GM19455 (cell line): ENCODE data around the gene HSD3B7.
"Not testable (repeated sequence)": the region's sequence is repeated elsewhere in the genome, so short reads cannot be mapped to it uniquely, and the experiment has no call there.

Experiments used
- ATAC-seq: cut with Tn5 transposase; IDR thresholded peaks from one replicate; pipeline ENCODE4 v1.9.1; 2021; ENCODE audit not compliant: unreplicated experiment

Gene HSD3B7

GRCh38 chr16:31017756-31018155 lies 32.7 kb downstream of the HSD3B7 start:
- not testable (repeated sequence) for ATAC-seq

DNA sequence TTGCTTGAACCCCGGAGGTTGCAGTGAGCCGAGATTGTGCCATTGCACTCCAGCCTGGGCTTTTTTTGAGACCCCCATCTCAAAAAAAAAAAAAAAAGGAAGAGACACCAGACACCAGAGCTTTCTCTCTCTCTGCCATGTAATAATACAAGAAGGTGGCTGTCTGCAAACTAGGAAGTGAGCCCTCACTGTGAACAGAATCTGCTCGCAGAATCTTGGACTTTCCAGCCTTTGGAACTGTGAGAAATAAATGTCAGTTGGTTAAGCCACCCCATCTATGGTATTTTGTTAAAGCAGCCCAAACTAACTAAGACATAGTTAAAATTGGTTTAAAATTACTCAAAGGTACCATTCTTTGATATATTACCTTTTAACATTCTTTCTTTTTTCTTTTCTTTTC lies 35.5 kb downstream of the HSD3B7 start:
- no peak for ATAC-seq

GRCh38 chr16:31022544-31023251 lies 37.7 kb downstream of the HSD3B7 start:
- no peak for ATAC-seq

- no peak for ATAC-seq
These were observed 38.2 kb downstream of the HSD3B7 start for GRCh38 chr16:31023252-31023602.

GRCh38 chr16:31023627-31024226 lies 38.7 kb downstream of the HSD3B7 start:
- no peak for ATAC-seq

- no peak for ATAC-seq
These were observed 40.3 kb downstream of the HSD3B7 start for GRCh38 chr16:31025339-31025738.

DNA sequence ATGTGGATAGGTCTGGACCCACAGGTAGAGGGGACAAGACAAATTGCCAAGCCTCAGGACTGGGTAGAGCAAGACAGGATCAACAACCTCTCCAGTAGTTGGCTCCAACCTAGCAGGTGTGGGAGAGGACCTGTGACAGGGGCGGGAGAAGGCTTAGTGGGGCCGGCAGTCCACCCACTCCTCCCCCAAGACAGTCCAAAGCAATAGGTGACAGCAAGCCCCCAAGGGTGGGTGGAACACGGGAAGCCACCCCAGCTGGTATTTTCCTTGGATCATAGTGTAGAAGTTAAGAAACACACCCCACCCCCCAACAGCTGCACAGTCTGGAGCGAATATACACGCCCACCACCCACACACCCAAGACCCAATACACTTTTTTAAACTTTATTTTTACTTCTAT lies 44.3 kb downstream of the HSD3B7 start:
- ATAC-seq = no peak

DNA sequence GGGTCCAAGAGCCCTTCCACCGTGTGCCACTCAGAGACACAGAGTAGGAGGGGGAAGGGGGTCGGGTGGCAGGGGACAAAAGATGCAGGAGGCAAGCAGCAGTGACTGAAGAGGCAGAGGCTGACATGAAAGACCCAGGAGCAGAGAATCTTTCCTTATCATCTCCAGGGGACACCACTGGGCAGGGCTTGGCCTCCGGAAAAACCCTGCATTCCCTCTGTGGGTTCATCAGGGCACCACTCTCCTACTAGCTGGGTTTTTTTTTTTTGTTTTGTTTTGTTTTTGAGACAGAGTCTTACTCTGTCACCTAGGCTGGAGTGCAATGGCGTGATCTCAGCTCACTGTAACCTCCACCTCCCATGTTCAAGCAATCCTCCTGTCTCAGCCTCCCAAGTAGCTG lies 46.3 kb downstream of the HSD3B7 start:
- no peak for ATAC-seq

- peak; percentile 75 for ATAC-seq
These were observed 48.0 kb downstream of the HSD3B7 start, which contains the start of gene STX4 for GRCh38 chr16:31032736-31033708. Gene STX4, plus strand, starts transcription at chr16:31033558. Its CDS starts 248 bp downstream, at chr16:31033806.

DNA sequence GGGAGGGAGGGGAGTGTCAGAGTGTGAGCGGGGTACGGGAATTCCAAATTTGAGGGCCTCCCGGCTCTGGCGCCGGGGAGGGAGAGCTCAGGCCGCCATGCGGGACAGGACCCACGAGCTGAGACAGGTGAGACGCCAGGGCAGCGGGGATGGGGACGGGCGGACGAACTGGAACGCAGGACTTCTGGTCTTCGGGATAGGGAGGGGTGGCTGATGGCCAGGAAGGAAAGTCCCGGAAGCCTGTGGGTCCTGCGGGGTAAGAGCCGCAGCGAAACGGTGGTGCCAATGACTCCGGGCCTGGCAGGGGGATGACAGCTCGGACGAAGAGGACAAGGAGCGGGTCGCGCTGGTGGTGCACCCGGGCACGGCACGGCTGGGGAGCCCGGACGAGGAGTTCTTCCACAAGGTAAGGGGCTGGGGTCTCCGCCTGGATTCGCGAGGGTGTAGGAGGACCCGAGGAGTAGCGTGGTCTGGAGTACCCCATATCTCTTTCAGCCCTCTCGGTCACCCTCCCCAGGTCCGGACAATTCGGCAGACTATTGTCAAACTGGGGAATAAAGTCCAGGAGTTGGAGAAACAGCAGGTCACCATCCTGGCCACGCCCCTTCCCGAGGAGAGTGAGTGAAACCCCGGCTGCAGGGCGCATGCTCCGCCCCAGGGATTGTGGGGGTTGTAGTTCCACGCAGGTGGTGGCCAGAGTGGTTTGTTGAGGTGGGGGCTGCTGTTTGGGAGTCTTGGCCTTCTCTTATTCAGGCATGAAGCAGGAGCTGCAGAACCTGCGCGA lies 48.9 kb downstream of the HSD3B7 start:
- peak; percentile 47 for ATAC-seq

DNA sequence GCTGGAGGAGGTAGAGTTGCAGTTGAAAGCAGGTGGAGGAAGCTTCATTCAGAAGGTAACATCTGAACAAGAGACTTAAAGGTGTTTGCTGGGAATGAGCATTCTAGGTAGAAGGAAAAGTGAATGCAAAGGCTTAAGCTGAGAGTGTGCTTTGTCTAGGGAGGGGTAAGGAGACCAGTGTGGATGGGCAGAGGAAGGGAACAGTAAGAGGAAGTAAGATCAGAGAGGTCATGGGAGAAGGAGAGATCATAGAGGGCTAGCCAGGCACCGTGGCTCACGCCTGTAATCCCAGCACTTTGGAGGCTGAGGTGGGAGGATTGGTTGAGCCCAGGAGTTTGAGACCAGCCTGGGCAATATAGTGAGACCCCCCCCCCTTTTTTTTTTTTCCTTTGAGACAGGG lies 51.7 kb downstream of the HSD3B7 start:
- ATAC-seq = no peak
